Right forelimb (tissue), 1 donor: ENCODE results near the gene FHIT.

Source experiments
- DNase-seq: peaks from one replicate; pipeline ENCODE4 v3.0.0-alpha.2; 2018

Gene FHIT

GRCh38 chr3:60013241-60013640 is 1238.0 kb downstream of the FHIT start:
- DNase-seq: no peak

GRCh38 chr3:60011218-60011617 is 1240.0 kb downstream of the FHIT start:
- DNase-seq: no peak

GRCh38 chr3:60010781-60011180 is 1240.5 kb downstream of the FHIT start:
- DNase-seq: no peak

- no peak for DNase-seq
Measured at GRCh38 chr3:60009931-60010478, 1241.2 kb downstream of the FHIT start.

GRCh38 chr3:60001369-60001768 is 1249.9 kb downstream of the FHIT start:
- no peak for DNase-seq

- no peak for DNase-seq
Measured at GRCh38 chr3:60000311-60001105, 1250.7 kb downstream of the FHIT start.

GRCh38 chr3:59998058-59998457 is 1253.2 kb downstream of the FHIT start:
- no peak for DNase-seq

- DNase-seq: no peak
Measured at GRCh38 chr3:59997583-59997982, 1253.7 kb downstream of the FHIT start.

GRCh38 chr3:59996056-59996455 is 1255.2 kb downstream of the FHIT start:
- DNase-seq: no peak

- no peak for DNase-seq
Measured at GRCh38 chr3:59995563-59995962, 1255.7 kb downstream of the FHIT start.

- DNase-seq: no peak
Measured at GRCh38 chr3:59994732-59995304, 1256.4 kb downstream of the FHIT start.

- DNase-seq: no peak
Measured at GRCh38 chr3:59992578-59992977, 1258.7 kb downstream of the FHIT start.

GRCh38 chr3:59990915-59991314 is 1260.3 kb downstream of the FHIT start:
- no peak for DNase-seq

GRCh38 chr3:59982510-59982909 is 1268.7 kb downstream of the FHIT start:
- DNase-seq: no peak

GRCh38 chr3:59981377-59981776 is 1269.9 kb downstream of the FHIT start:
- DNase-seq: no peak

- no peak for DNase-seq
Measured at GRCh38 chr3:59980576-59980975, 1270.7 kb downstream of the FHIT start.

GRCh38 chr3:59979542-59979941 is 1271.7 kb downstream of the FHIT start:
- no peak for DNase-seq

GRCh38 chr3:59978979-59979378 is 1272.3 kb downstream of the FHIT start:
- DNase-seq: no peak

GRCh38 chr3:59970796-59971195 is 1280.5 kb downstream of the FHIT start:
- DNase-seq: no peak

- DNase-seq: no peak
Measured at GRCh38 chr3:59970376-59970775, 1280.9 kb downstream of the FHIT start.

- no peak for DNase-seq
Measured at GRCh38 chr3:59968513-59969045, 1282.7 kb downstream of the FHIT start.

GRCh38 chr3:59963676-59964075 is 1287.6 kb downstream of the FHIT start:
- DNase-seq: no peak

GRCh38 chr3:59957150-59957549 is 1294.1 kb downstream of the FHIT start:
- no peak for DNase-seq

GRCh38 chr3:59953104-59953503 is 1298.1 kb downstream of the FHIT start:
- DNase-seq: no peak
